K562 (cell line): ENCODE data around the gene ANKRD23. TPM values are rescaled to one million over a fixed set of nuclear protein-coding genes. Genes with fewer than 3 reads are reported as not detected.

Source experiments
- ATAC-seq: fragments of 200-7000 bp; cut with Tn5 transposase; 3 replicates; pipeline ENCODE4 v1.9.1; 2020; ENCODE audit warnings: moderate library complexity
- BruUV-seq: library from RNA; stranded (reverse); fragments of 400-500 nt; replicated peaks from 2 replicates; lab custom pipeline; 2021; lab: Mats Ljungman, UMichigan
- CTCF ChIA-PET: fragments of 300-600 bp; formaldehyde crosslinking; extraction: SDS; loops from one replicate; lab custom pipeline; 2021; ENCODE audit warnings: low intra/inter-chr PET ratio; lab: Yijun Ruan, JAX
- POLR2A ChIA-PET: fragments of 300-600, 350-650 bp; sonication (Branson Sonifier 250); formaldehyde crosslinking; extraction: SDS; loops from one replicate; lab custom pipeline; 2021; ENCODE audit warnings: antibody characterized with exemption, inconsistent platforms; lab: Yijun Ruan, JAX
- DNase-seq, 4 experiments: peaks; one replicate each; pipeline versions ENCODE4 v3.0.0 to v3.0.0-alpha.2; 2011 to 2018; ENCODE audit warnings: low spot score in 3 of 4, mixed read lengths in 3 of 4; ENCODE audit errors: extremely low read depth in 1 of 4
- FAIRE-seq: peaks from 2 replicates; lab custom pipeline; 2011; peaks lifted over from hg19 to GRCh38; lab: Jason Lieb, UNC
- H2AFZ ChIP-seq: 2 replicates; pipeline ENCODE4 v1.6.0; 2011; ENCODE audit warnings: low read depth, low read length, control low read depth, inconsistent platforms
- H3K27ac ChIP-seq: fragments of 200-600 bp; 3 replicates; pipeline ENCODE4 v1.8.0; 2011; ENCODE audit warnings: low read depth, mild to moderate bottlenecking, control low read depth, inconsistent platforms, low read length, moderate library complexity, mixed read lengths; ENCODE audit errors: extremely low read depth
- H3K27me3 ChIP-seq, 2 experiments: fragments of 300-600 bp in 1 of 2; 2 replicates in 1 of 2; 3 replicates in 1 of 2; pipeline versions ENCODE4 v1.6.0 to v1.8.0; 2011; ENCODE audit warnings: inconsistent platforms in 2 of 2, low read length in 2 of 2, mild to moderate bottlenecking in 1 of 2, mixed read lengths in 1 of 2, moderate library complexity in 1 of 2; ENCODE audit not compliant: control insufficient read depth in 2 of 2, insufficient read depth in 2 of 2
- H3K36me3 ChIP-seq: fragments of 300-600 bp; 3 replicates; pipeline ENCODE4 v1.8.0; 2011; ENCODE audit warnings: mild to moderate bottlenecking, low read length, inconsistent platforms; ENCODE audit not compliant: control insufficient read depth, insufficient read depth
- H3K4me1 ChIP-seq, 2 experiments: fragments of 200-600 bp in 1 of 2; replicated peaks in 1 of 2; 2 replicates in 1 of 2; 3 replicates in 1 of 2; pipeline versions ENCODE4 v1.5.1 to v1.8.0; 2011; ENCODE audit warnings: inconsistent platforms in 2 of 2, low read length in 2 of 2, mild to moderate bottlenecking in 1 of 2, mixed read lengths in 1 of 2, moderate library complexity in 1 of 2; ENCODE audit not compliant: control insufficient read depth in 2 of 2, insufficient read depth in 2 of 2
- H3K4me2 ChIP-seq: 2 replicates; pipeline ENCODE4 v1.6.1; 2011; ENCODE audit warnings: low read length, control low read depth, inconsistent platforms, mixed read lengths; ENCODE audit not compliant: insufficient read depth
- H3K4me3 ChIP-seq: fragments of 200-600 bp; sonication (generic), shearing (Covaris generic); 2 replicates; pipeline ENCODE4 v1.5.1; 2016; ENCODE audit warnings: control low read depth, inconsistent platforms
- H3K79me2 ChIP-seq: fragments of 200-600 bp; 3 replicates; pipeline ENCODE4 v1.8.0; 2011; ENCODE audit warnings: low read length, inconsistent platforms; ENCODE audit not compliant: control insufficient read depth, insufficient read depth
- H3K9ac ChIP-seq, 2 experiments: 2 replicates each; pipeline versions ENCODE4 v1.6.0 to v1.6.1; 2011; ENCODE audit warnings: low read depth in 2 of 2, low read length in 2 of 2, control low read depth in 1 of 2, inconsistent platforms in 1 of 2, mild to moderate bottlenecking in 1 of 2, mixed read lengths in 1 of 2; ENCODE audit not compliant: insufficient read depth in 1 of 2
- H3K9me1 ChIP-seq: one replicate; pipeline ENCODE4 v1.6.0; 2011; ENCODE audit warnings: inconsistent platforms, mild to moderate bottlenecking, low read length, moderate library complexity; ENCODE audit not compliant: control insufficient read depth, insufficient read depth
- H3K9me3 ChIP-seq: replicated peaks from 2 replicates; pipeline ENCODE4 v1.5.1; 2011; ENCODE audit warnings: low read depth, low read length, inconsistent platforms; ENCODE audit not compliant: control insufficient read depth, insufficient read depth
- H4K20me1 ChIP-seq: replicated peaks from 2 replicates; pipeline ENCODE4 v1.6.1; 2011; ENCODE audit warnings: low read length, inconsistent platforms, mixed read lengths; ENCODE audit not compliant: control insufficient read depth, insufficient read depth
- CCNT2 ChIP-seq: IDR thresholded peaks from 2 replicates; pipeline ENCODE4 v1.6.1; 2011; ENCODE audit warnings: borderline replicate concordance, low read depth, mild to moderate bottlenecking, moderate library complexity, mixed read lengths, low read length; ENCODE audit not compliant: insufficient read length; ENCODE audit errors: extremely low read depth
- HMGN3 ChIP-seq: IDR thresholded peaks from 2 replicates; pipeline ENCODE4 v1.6.1; 2011; ENCODE audit warnings: borderline replicate concordance, low read depth, mild to moderate bottlenecking, mixed read lengths, low read length; ENCODE audit not compliant: insufficient read length; ENCODE audit errors: extremely low read depth
- NFE2L1 ChIP-seq: fragments of 450-650 bp; IDR thresholded peaks from 2 replicates; pipeline ENCODE4 v1.6.1; 2016; ENCODE audit warnings: missing genetic modification characterization, low read depth, mild to moderate bottlenecking, missing compliant biosample characterization, moderate library complexity, borderline replicate concordance
- PTTG1 ChIP-seq: fragments of 450-650 bp; IDR thresholded peaks from 2 replicates; pipeline ENCODE4 v1.6.1; 2016; ENCODE audit warnings: low read depth, mild to moderate bottlenecking, missing genetic modification characterization, missing compliant biosample characterization
- SP2 ChIP-seq: IDR thresholded peaks from 2 replicates; pipeline ENCODE4 v1.6.1; 2011; ENCODE audit warnings: mild to moderate bottlenecking, low read depth, low read length, moderate library complexity; ENCODE audit not compliant: poor library complexity, severe bottlenecking; ENCODE audit errors: extremely low read depth
- TRIM28 ChIP-seq: fragments of 450-650 bp; IDR thresholded peaks from 2 replicates; pipeline ENCODE4 v1.6.1; 2017
- U2AF1 ChIP-seq: fragments of 200-400 bp; formaldehyde crosslinking; optimal IDR thresholded peaks from 2 replicates; pipeline ENCODE3; 2017; ENCODE audit warnings: mild to moderate bottlenecking, low read depth, low read length, moderate library complexity
- ZBTB49 ChIP-seq: sonication (generic); formaldehyde crosslinking; IDR thresholded peaks from 2 replicates; pipeline ENCODE4 v1.8.0; 2022; ENCODE audit warnings: missing genetic modification reagents, mild to moderate bottlenecking, borderline replicate concordance
- ZNF408 ChIP-seq: fragments of 250-450 bp; sonication (Bioruptor Pico); IDR thresholded peaks from 2 replicates; pipeline ENCODE4 v1.4.0; 2020; ENCODE audit warnings: low read depth, mild to moderate bottlenecking, moderate library complexity
- ZNF668 ChIP-seq: fragments of 250-450 bp; sonication (Bioruptor Pico); IDR thresholded peaks from 2 replicates; pipeline ENCODE4 v1.8.0; 2022; ENCODE audit warnings: mild to moderate bottlenecking, inconsistent platforms
- WGBS: fragments of 100-300 bp; shearing (Covaris generic); methylation state at CpG from one replicate; pipeline ENCODE4 v1.1.6; 2016; ENCODE audit warnings: low coverage, mixed read lengths; ENCODE audit not compliant: insufficient coverage; ENCODE audit errors: missing lambda C conversion rate; 5-methylcytosine and 5-hydroxymethylcytosine counted together
- in situ Hi-C: fragments of 300-500 bp; cut with MboI; formaldehyde crosslinking; loops from 4 replicates; pipeline ENCODE4 v1.15.0; 2018; ENCODE audit warnings: inconsistent platforms, mixed read lengths
- intact Hi-C: fragments of 100-400 bp; cut with micrococcal nuclease; formaldehyde crosslinking; loops from 2 replicates; pipeline ENCODE4 v1.14.2; 2022
- polyA plus RNA-seq, 8 experiments: library from polyadenylated mRNA; depleted of rRNA in 4 of 8; stranded (reverse) in 5 of 8; unstranded in 3 of 8; fragments of >200 nt; fragmentation: Nextera tagmentation in 2 of 8; fragmentation: Illumina TruSeq in 1 of 8; extraction: Ambion mirVana in 2 of 8; extraction: Trizol in 1 of 8; gene quantifications; 2 replicates each; pipeline versions ENCODE4 v1.2.1 to v1.2.3, GENCODE V29; 2011 to 2014; ENCODE audit warnings: inconsistent platforms in 1 of 8, missing spikeins in 1 of 8
- total RNA-seq, 7 experiments: library from RNA; depleted of rRNA in 6 of 7; stranded (reverse); fragments of >200 nt in 6 of 7; fragmentation: Illumina TruSeq in 2 of 7; extraction: Trizol in 2 of 7; gene quantifications; 2 replicates each; pipeline versions ENCODE4 v1.2.1 to v1.2.3, GENCODE V29; 2011 to 2021; ENCODE audit warnings: low replicate concordance in 1 of 7
- TF ChIP-seq, protein P1 (sequence below): fragments of 450-650 bp; IDR thresholded peaks from 2 replicates; pipeline ENCODE4 v1.6.1; 2016
- TF ChIP-seq, protein P2 (sequence below), 3 experiments: IDR thresholded peaks in 2 of 3; conservative IDR thresholded peaks in 1 of 3; 2 replicates each; pipeline ENCODE4 v1.5.1; 2011 to 2012; ENCODE audit warnings: low read length in 3 of 3, mild to moderate bottlenecking in 3 of 3, control low read depth in 2 of 3, improper control_type of control experiment in 1 of 3, inconsistent platforms in 1 of 3, low read depth in 1 of 3, mixed read lengths in 1 of 3, moderate library complexity in 1 of 3; ENCODE audit not compliant: insufficient read depth in 2 of 3
- TF ChIP-seq, protein P3 (sequence below): fragments of 450-650 bp; IDR thresholded peaks from 2 replicates; pipeline ENCODE4 v1.6.1; 2014; ENCODE audit warnings: low read depth, mild to moderate bottlenecking, moderate library complexity, borderline replicate concordance

The ANKRD23 gene
- total and polyA plus RNA-seq, 9 of the 15 experiments (the other 6 are each of a cell fraction or from before 2014, with no cell fraction given), result 0.32 to 4.8 (median 2.8) TPM

DNA sequence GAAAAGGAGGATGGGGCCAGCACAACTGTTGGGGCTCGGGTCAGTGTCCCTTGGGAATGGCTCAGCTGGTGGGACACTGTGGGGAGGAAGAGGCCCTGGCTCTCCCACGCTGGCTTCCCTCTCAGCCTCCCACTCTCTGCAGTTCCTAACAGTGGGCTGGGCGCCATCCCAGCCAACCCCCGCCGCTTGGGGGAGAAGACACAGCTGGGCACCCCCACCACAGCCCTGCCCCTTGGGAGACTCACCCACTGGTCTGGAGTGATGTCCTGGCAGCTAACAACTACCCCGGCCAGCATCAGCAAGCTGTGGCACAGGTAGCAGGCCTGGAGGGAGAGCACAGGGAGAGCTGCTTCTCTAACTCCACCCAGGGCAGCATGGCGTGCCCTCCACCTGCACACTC is 34.4 kb upstream of the ANKRD23 start:
- Histone ChIP-seq H2AFZ (no peak overlapping the region), H3K79me2 (peaks cover 4% of the 10 kb centered on the region; the same call in 2 of the 3 replicates), H3K9me3 (no peaks in the 10 kb centered on the region), H3K27me3 (no peaks in the 10 kb centered on the region), H3K4me3 (no peak overlapping the region), H3K4me1 (peaks cover 40 to 95% of the 10 kb centered on the region in 2 experiments), H4K20me1 (no peaks in the 10 kb centered on the region), H3K4me2 (no peak overlapping the region), H3K9me1 (peaks cover 4% of the 10 kb centered on the region), H3K9ac (peak overlapping the region in 1 of 2 experiments; percentile 80; a peak in 2 of 4 replicates), H3K36me3 (peaks cover 28% of the 10 kb centered on the region; the same call in 2 of the 3 replicates), H3K27ac (peak overlapping the region; percentile 12; the same call in 1 of the 3 replicates)
- in situ Hi-C loops (no loop called here), intact Hi-C loops (no loop called here)
- BruUV-seq, result no TSS peak
- POLR2A ChIA-PET, result interaction anchor here (0.7 to 11.3 kb wide), 3 partner anchors 15 to 109 kb away, joined by 3 to 112 read pairs (median 5); no protein-coding TSS in a partner anchor
- 95% methylated on average over 6 of the region's 7 CpGs for WGBS
- no peak for ATAC-seq
- DNase-seq, result no peak
- CTCF ChIA-PET, result no interaction called here
- FAIRE-seq, result no peak
- peak; percentile 38 for TF ChIP-seq CCNT2
- TF ChIP-seq ZNF668 (CRISPR knock-in tag), result no peak
- TF ChIP-seq, protein P1, sequence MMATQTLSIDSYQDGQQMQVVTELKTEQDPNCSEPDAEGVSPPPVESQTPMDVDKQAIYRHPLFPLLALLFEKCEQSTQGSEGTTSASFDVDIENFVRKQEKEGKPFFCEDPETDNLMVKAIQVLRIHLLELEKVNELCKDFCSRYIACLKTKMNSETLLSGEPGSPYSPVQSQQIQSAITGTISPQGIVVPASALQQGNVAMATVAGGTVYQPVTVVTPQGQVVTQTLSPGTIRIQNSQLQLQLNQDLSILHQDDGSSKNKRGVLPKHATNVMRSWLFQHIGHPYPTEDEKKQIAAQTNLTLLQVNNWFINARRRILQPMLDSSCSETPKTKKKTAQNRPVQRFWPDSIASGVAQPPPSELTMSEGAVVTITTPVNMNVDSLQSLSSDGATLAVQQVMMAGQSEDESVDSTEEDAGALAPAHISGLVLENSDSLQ, result no peak
- no peak for TF ChIP-seq ZNF408 (CRISPR knock-in tag)
- TF ChIP-seq NFE2L1 (tag), result no peak
- TF ChIP-seq SP2, result no peak
- TF ChIP-seq PTTG1 (tag), result no peak
- TF ChIP-seq HMGN3, result peak; percentile 19
- TF ChIP-seq, protein P2, sequence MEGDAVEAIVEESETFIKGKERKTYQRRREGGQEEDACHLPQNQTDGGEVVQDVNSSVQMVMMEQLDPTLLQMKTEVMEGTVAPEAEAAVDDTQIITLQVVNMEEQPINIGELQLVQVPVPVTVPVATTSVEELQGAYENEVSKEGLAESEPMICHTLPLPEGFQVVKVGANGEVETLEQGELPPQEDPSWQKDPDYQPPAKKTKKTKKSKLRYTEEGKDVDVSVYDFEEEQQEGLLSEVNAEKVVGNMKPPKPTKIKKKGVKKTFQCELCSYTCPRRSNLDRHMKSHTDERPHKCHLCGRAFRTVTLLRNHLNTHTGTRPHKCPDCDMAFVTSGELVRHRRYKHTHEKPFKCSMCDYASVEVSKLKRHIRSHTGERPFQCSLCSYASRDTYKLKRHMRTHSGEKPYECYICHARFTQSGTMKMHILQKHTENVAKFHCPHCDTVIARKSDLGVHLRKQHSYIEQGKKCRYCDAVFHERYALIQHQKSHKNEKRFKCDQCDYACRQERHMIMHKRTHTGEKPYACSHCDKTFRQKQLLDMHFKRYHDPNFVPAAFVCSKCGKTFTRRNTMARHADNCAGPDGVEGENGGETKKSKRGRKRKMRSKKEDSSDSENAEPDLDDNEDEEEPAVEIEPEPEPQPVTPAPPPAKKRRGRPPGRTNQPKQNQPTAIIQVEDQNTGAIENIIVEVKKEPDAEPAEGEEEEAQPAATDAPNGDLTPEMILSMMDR (IDR thresholded peaks at IDR 0.05 in 2 of 3, conservative IDR thresholded peaks at IDR 0.05 in 1 of 3; ENCODE audit: insufficient read depth in 2 of 3, low read depth in 1 of 3, low read length in 3 of 3), result no peak
- no peak for TF ChIP-seq U2AF1
- TF ChIP-seq, protein P3, sequence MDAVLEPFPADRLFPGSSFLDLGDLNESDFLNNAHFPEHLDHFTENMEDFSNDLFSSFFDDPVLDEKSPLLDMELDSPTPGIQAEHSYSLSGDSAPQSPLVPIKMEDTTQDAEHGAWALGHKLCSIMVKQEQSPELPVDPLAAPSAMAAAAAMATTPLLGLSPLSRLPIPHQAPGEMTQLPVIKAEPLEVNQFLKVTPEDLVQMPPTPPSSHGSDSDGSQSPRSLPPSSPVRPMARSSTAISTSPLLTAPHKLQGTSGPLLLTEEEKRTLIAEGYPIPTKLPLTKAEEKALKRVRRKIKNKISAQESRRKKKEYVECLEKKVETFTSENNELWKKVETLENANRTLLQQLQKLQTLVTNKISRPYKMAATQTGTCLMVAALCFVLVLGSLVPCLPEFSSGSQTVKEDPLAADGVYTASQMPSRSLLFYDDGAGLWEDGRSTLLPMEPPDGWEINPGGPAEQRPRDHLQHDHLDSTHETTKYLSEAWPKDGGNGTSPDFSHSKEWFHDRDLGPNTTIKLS, result no peak
- TF ChIP-seq ZBTB49, result no peak
- no peak for TF ChIP-seq TRIM28
